GM23338 (cell line): ENCODE data around the gene FILIP1. TPM values are rescaled to one million over a fixed set of nuclear protein-coding genes. Genes with fewer than 3 reads are reported as not detected.

Experiments
- ATAC-seq: fragments of 200-7000 bp; cut with Tn5 transposase; 3 replicates; pipeline ENCODE4 v1.9.1; 2020
- DNase-seq: peaks from one replicate; pipeline ENCODE4 v3.0.0-alpha.2; 2015; ENCODE audit warnings: low spot score
- H2AFZ ChIP-seq: fragments of 200-600 bp; sonication (generic); 2 replicates; pipeline ENCODE4 v1.8.0; 2016; ENCODE audit warnings: antibody characterized with exemption, mild to moderate bottlenecking, moderate library complexity
- H3F3A ChIP-seq: fragments of 200-600 bp; sonication (generic); replicated peaks from 2 replicates; pipeline ENCODE4 v1.8.0; 2017; ENCODE audit warnings: antibody characterized with exemption, mixed run types, low read depth
- H3K27ac ChIP-seq: fragments of 200-600 bp; sonication (generic); 2 replicates; pipeline ENCODE4 v1.6.1; 2016; ENCODE audit warnings: low read depth
- H3K27me3 ChIP-seq: fragments of 200-600 bp; sonication (generic); 2 replicates; pipeline ENCODE4 v1.8.0; 2016; ENCODE audit warnings: mild to moderate bottlenecking, mixed run types, moderate library complexity; ENCODE audit not compliant: insufficient read depth
- H3K36me3 ChIP-seq: fragments of 200-600 bp; sonication (generic); 2 replicates; pipeline ENCODE4 v1.8.0; 2016; ENCODE audit warnings: mild to moderate bottlenecking; ENCODE audit not compliant: insufficient read depth
- H3K4me1 ChIP-seq: fragments of 200-600 bp; sonication (generic); 2 replicates; pipeline ENCODE4 v1.8.0; 2016; ENCODE audit warnings: mild to moderate bottlenecking, moderate library complexity; ENCODE audit not compliant: insufficient read depth
- H3K4me2 ChIP-seq: fragments of 200-600 bp; sonication (generic); 2 replicates; pipeline ENCODE4 v1.7.1; 2017; ENCODE audit warnings: mixed run types
- H3K4me3 ChIP-seq: fragments of 200-600 bp; sonication (generic); 2 replicates; pipeline ENCODE4 v1.6.1; 2016; ENCODE audit warnings: mixed run types
- H3K79me2 ChIP-seq: fragments of 200-600 bp; sonication (generic); replicated peaks from 2 replicates; pipeline ENCODE4 v1.8.0; 2017; ENCODE audit warnings: mild to moderate bottlenecking; ENCODE audit not compliant: insufficient read depth
- H3K9me2 ChIP-seq: fragments of 200-600 bp; sonication (generic); 2 replicates; pipeline ENCODE4 v1.8.0; 2017; ENCODE audit not compliant: insufficient read depth
- H4K20me1 ChIP-seq: fragments of 200-600 bp; sonication (generic); replicated peaks from 2 replicates; pipeline ENCODE4 v1.8.0; 2017; ENCODE audit warnings: mild to moderate bottlenecking; ENCODE audit not compliant: insufficient read depth
- H3K27ac Mint-ChIP-seq: 2 replicates; pipeline ENCODE4 v1.8.0; 2020; ENCODE audit warnings: inconsistent platforms, mild to moderate bottlenecking, moderate library complexity, mixed read lengths
- H3K27me3 Mint-ChIP-seq: 3 replicates; pipeline ENCODE4 v1.8.0; 2022; ENCODE audit warnings: low read depth, mild to moderate bottlenecking, moderate library complexity, mixed read lengths, inconsistent platforms; ENCODE audit not compliant: insufficient read depth, poor library complexity
- H3K36me3 Mint-ChIP-seq: 3 replicates; pipeline ENCODE4 v1.8.0; 2021; ENCODE audit warnings: low read depth, mild to moderate bottlenecking, inconsistent platforms, moderate library complexity, mixed read lengths
- H3K4me1 Mint-ChIP-seq: 3 replicates; pipeline ENCODE4 v1.8.0; 2020; ENCODE audit warnings: mild to moderate bottlenecking, inconsistent platforms, mixed read lengths
- H3K4me3 Mint-ChIP-seq: 3 replicates; pipeline ENCODE4 v1.8.0; 2021; ENCODE audit warnings: moderate library complexity, mild to moderate bottlenecking, inconsistent platforms, mixed read lengths
- H3K9me3 Mint-ChIP-seq: 3 replicates; pipeline ENCODE4 v1.8.0; 2020; ENCODE audit warnings: moderate library complexity, mild to moderate bottlenecking, inconsistent platforms, mixed read lengths
- CREB1 ChIP-seq: fragments of 250-450 bp; sonication (Bioruptor Pico); IDR thresholded peaks from 2 replicates; pipeline ENCODE4 v1.5.0; 2020; ENCODE audit warnings: low read depth, mild to moderate bottlenecking, moderate library complexity
- CTCF ChIP-seq, 2 experiments: fragments of 200-600 bp in 1 of 2; sonication (generic) in 1 of 2; conservative IDR thresholded peaks; 2 replicates each; pipeline versions ENCODE4 v1.5.1 to v1.6.1; 2016 to 2017; ENCODE audit warnings: antibody characterized with exemption in 2 of 2, low read depth in 2 of 2, mild to moderate bottlenecking in 2 of 2, moderate library complexity in 1 of 2
- ETS1 ChIP-seq: IDR thresholded peaks from 2 replicates; pipeline ENCODE4 v1.6.1; 2016; ENCODE audit warnings: antibody characterized with exemption
- EZH2 ChIP-seq: fragments of 200-600 bp; sonication (generic); IDR thresholded peaks from one replicate; pipeline ENCODE4 v1.8.0; 2017; ENCODE audit warnings: antibody characterized with exemption, mild to moderate bottlenecking, low read depth; ENCODE audit not compliant: unreplicated experiment
- EZH2phosphoT487 ChIP-seq: fragments of 200-600 bp; sonication (generic); IDR thresholded peaks from one replicate; pipeline ENCODE4 v1.8.1; 2018; ENCODE audit warnings: antibody characterized with exemption; ENCODE audit not compliant: unreplicated experiment
- JUNB ChIP-seq: IDR thresholded peaks from one replicate; pipeline ENCODE4 v1.6.1; 2016; ENCODE audit warnings: antibody characterized with exemption; ENCODE audit not compliant: unreplicated experiment
- NANOG ChIP-seq: IDR thresholded peaks from 2 replicates; pipeline ENCODE4 v1.6.1; 2016; ENCODE audit warnings: antibody characterized with exemption, borderline replicate concordance
- POLR2AphosphoS5 ChIP-seq: IDR thresholded peaks from 2 replicates; pipeline ENCODE4 v1.6.1; 2016; ENCODE audit warnings: antibody characterized with exemption, low read depth
- REST ChIP-seq: IDR thresholded peaks from one replicate; pipeline ENCODE4 v1.6.1; 2018; ENCODE audit warnings: antibody characterized with exemption; ENCODE audit not compliant: unreplicated experiment
- STAT1 ChIP-seq: IDR thresholded peaks from one replicate; pipeline ENCODE4 v1.6.1; 2016; ENCODE audit warnings: antibody characterized with exemption; ENCODE audit not compliant: unreplicated experiment
- ZNF114 ChIP-seq: fragments of 250-450 bp; sonication (Bioruptor Pico); IDR thresholded peaks from 2 replicates; pipeline ENCODE4 v1.5.0; 2020; ENCODE audit warnings: mild to moderate bottlenecking, moderate library complexity
- ZNF331 ChIP-seq: fragments of 250-450 bp; sonication (Bioruptor Pico); IDR thresholded peaks from 2 replicates; pipeline ENCODE4 v1.5.0; 2020; ENCODE audit warnings: low read depth, mild to moderate bottlenecking, moderate library complexity
- ZNF462 ChIP-seq: fragments of 250-450 bp; sonication (Bioruptor Pico); IDR thresholded peaks from 2 replicates; pipeline ENCODE4 v1.5.0; 2020; ENCODE audit warnings: mild to moderate bottlenecking, moderate library complexity
- polyA plus RNA-seq: library from polyadenylated mRNA; unstranded; fragments of >200 nt; fragmentation: Nextera tagmentation; extraction: Ambion mirVana; gene quantifications from 2 replicates; pipeline ENCODE4 v1.2.1, GENCODE V29; 2016
- total RNA-seq: library from RNA; depleted of rRNA; stranded (reverse); fragments of >200 nt; shearing (Covaris generic); gene quantifications from 2 replicates; pipeline ENCODE4 v1.2.3, GENCODE V29; 2014

The FILIP1 gene
- total and polyA plus RNA-seq, 2 experiments from 2014 or later, result 3.7 to 6.4 TPM

- no peak overlapping the region for H2AFZ ChIP-seq
- H3K27ac ChIP-seq, result no peak overlapping the region
- H3K4me2 ChIP-seq, result no peak overlapping the region
- no peak for TF ChIP-seq ZNF331 (CRISPR knock-in tag)
- TF ChIP-seq STAT1, result no peak
- TF ChIP-seq ETS1, result no peak
- TF ChIP-seq ZNF114, result no peak
- no peak for TF ChIP-seq EZH2phosphoT487
- TF ChIP-seq CTCF (conservative IDR thresholded peaks at IDR 0.05; ENCODE audit: low read depth in 2 of 2), result no peak
- no peak for TF ChIP-seq NANOG
- no peak for TF ChIP-seq JUNB
- no peak for TF ChIP-seq POLR2AphosphoS5
- TF ChIP-seq EZH2, result no peak
- TF ChIP-seq ZNF462 (CRISPR knock-in tag), result no peak
- TF ChIP-seq CREB1 (CRISPR knock-in tag), result no peak
- TF ChIP-seq REST, result no peak
- H3K27me3 Mint-ChIP-seq, result no peaks in the 10 kb centered on the region
- H3K27ac Mint-ChIP-seq, result no peak overlapping the region
- H4K20me1 ChIP-seq, result no peaks in the 10 kb centered on the region
- no peak overlapping the region for H3K4me3 ChIP-seq
- H3K36me3 ChIP-seq, result no peaks in the 10 kb centered on the region
- H3K4me1 ChIP-seq, result 0 out of 2 replicates have a peak, but pooled peaks cover 8% of the 10 kb centered on the region
- ATAC-seq (no peak), DNase-seq (no peak)
- H3F3A ChIP-seq, result no peaks in the 10 kb centered on the region
- H3K4me1 Mint-ChIP-seq, result peaks cover 7% of the 10 kb centered on the region
- H3K79me2 ChIP-seq, result no peaks in the 10 kb centered on the region
- peaks cover 3% of the 10 kb centered on the region; the same call in 2 of the 3 replicates for H3K9me3 Mint-ChIP-seq
- H3K4me3 Mint-ChIP-seq, result no peak overlapping the region
- H3K9me2 ChIP-seq, result peaks cover 6% of the 10 kb centered on the region
- H3K27me3 ChIP-seq, result no peaks in the 10 kb centered on the region
- H3K36me3 Mint-ChIP-seq, result no peaks in the 10 kb centered on the region
These were observed 66.3 kb downstream of the FILIP1 start for GRCh38 chr6:75427329-75427728.
